Fibroblast of lung (primary cell): ENCODE results near the gene SBF2. TPM values are rescaled to one million over a fixed set of nuclear protein-coding genes. Genes with fewer than 3 reads are reported as not detected.

Source experiments
- DNase-seq, 2 donors: peaks; one replicate each; pipeline versions ENCODE4 v3.0.0 to v3.0.0-alpha.2; 2010; ENCODE audit warnings: low read depth in 2 of 2
- H2AFZ ChIP-seq: 2 replicates; pipeline ENCODE4 v1.5.1; 2012; ENCODE audit warnings: low read length, control low read depth, inconsistent platforms
- H3K27ac ChIP-seq: 2 replicates; pipeline ENCODE4 v1.5.1; 2011; ENCODE audit warnings: low read length, control low read depth; ENCODE audit not compliant: insufficient read depth
- H3K27me3 ChIP-seq: 2 replicates; pipeline ENCODE4 v1.5.1; 2011; ENCODE audit warnings: mild to moderate bottlenecking, low read length; ENCODE audit not compliant: control insufficient read depth, insufficient read depth
- H3K36me3 ChIP-seq: 2 replicates; pipeline ENCODE4 v1.5.1; 2011; ENCODE audit warnings: low read length; ENCODE audit not compliant: control insufficient read depth, insufficient read depth
- H3K4me1 ChIP-seq: 2 replicates; pipeline ENCODE4 v1.5.1; 2011; ENCODE audit warnings: low read length; ENCODE audit not compliant: control insufficient read depth, insufficient read depth; ENCODE audit errors: extremely low read depth
- H3K4me2 ChIP-seq: 2 replicates; pipeline ENCODE4 v1.5.1; 2011; ENCODE audit warnings: low read length, control low read depth; ENCODE audit not compliant: insufficient read depth; ENCODE audit errors: extremely low read depth
- H3K4me3 ChIP-seq, 4 experiments: fragments of 200-600 bp in 1 of 4; sonication (generic) in 1 of 4; replicated peaks in 1 of 4; 2 replicates each; pipeline ENCODE4 v1.5.1; 2011 to 2016; ENCODE audit warnings: low read length in 4 of 4, low read depth in 3 of 4, mild to moderate bottlenecking in 3 of 4, control low read depth in 2 of 4, inconsistent platforms in 1 of 4, mixed read lengths in 1 of 4; ENCODE audit not compliant: insufficient read depth in 1 of 4; ENCODE audit errors: control extremely low read depth in 1 of 4
- H3K79me2 ChIP-seq: 2 replicates; pipeline ENCODE4 v1.5.1; 2012; ENCODE audit warnings: mild to moderate bottlenecking, low read length, inconsistent platforms; ENCODE audit not compliant: control insufficient read depth, insufficient read depth
- H3K9ac ChIP-seq: 2 replicates; pipeline ENCODE4 v1.5.1; 2011; ENCODE audit warnings: mild to moderate bottlenecking, low read length, control low read depth; ENCODE audit not compliant: insufficient read depth
- H3K9me3 ChIP-seq: 2 replicates; pipeline ENCODE4 v1.5.1; 2012; ENCODE audit warnings: low read depth, low read length; ENCODE audit not compliant: control insufficient read depth, insufficient read depth
- H4K20me1 ChIP-seq: 2 replicates; pipeline ENCODE4 v1.5.1; 2011; ENCODE audit warnings: low read length; ENCODE audit not compliant: control insufficient read depth, insufficient read depth; ENCODE audit errors: extremely low read depth
- EZH2 ChIP-seq: IDR thresholded peaks from 2 replicates; pipeline ENCODE4 v1.5.1; 2012; ENCODE audit warnings: low read length, control low read depth, mild to moderate bottlenecking; ENCODE audit errors: missing control alignments
- polyA plus RNA-seq, 2 donors: library from polyadenylated mRNA; depleted of rRNA in 1 of 2; stranded (reverse) in 1 of 2; unstranded in 1 of 2; fragments of >200 nt; gene quantifications; 2 replicates each; pipeline ENCODE4 v1.2.1, GENCODE V29; 2011 to 2012; ENCODE audit warnings: missing spikeins in 1 of 2
- total RNA-seq: library from RNA; depleted of rRNA; stranded (reverse); fragments of >200 nt; gene quantifications from 2 replicates; pipeline ENCODE4 v1.2.1, GENCODE V29; 2014
- TF ChIP-seq, protein P1 (sequence below), 2 donors: IDR thresholded peaks in 1 of 2; conservative IDR thresholded peaks in 1 of 2; 1 replicate in 1 of 2; 2 replicates in 1 of 2; pipeline ENCODE4 v1.5.1; 2011 to 2012; ENCODE audit warnings: low read length in 2 of 2, control low read depth in 1 of 2, inconsistent platforms in 1 of 2, low read depth in 1 of 2, mild to moderate bottlenecking in 1 of 2

Gene SBF2
- total and polyA plus RNA-seq, 2 donors (not counting 1 experiment from before 2014, with no cell fraction given) = 69.4 to 95.9 TPM

DNA sequence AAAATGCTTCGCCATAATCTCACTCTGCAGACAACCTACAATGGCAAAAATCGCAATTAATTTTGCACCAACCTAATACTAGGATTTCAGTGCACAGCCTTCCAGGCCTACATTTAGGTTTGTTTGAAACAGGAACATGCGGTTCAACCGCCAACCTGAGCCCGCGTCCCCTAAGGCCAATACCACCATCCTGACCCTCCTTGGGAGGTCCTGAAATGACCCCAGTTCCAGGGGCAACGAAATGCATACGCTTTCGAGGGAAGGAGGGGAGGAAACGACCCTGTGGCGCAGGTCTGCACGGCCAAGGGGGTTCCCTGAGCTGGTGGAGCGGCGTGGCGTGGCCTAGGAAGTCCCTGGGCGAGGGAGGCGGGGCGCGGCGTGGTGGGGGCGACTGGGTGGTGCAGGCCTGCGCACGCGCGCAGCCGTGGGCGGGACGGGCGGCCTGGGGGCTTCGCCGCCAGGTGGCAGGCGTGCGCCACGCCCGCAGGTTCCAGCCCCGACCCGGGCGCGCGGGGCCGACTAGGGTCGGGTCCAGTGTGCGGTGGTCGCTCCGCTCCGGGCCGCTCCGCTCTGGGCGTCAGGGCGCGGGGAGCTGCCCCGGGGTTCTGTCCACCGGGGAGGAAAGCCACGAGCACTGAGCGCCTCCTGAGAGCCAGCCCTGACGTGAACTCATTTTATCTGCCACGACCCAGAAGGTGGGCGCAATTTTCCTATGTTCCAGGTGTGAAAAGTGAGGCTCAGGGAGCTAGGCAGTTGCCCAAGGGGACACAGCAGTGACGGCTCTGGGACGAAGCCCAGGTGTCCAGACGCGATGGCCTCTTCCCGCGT lies 536.0 kb downstream of the SBF2 start:
- no peaks in the 10 kb centered on the region for H3K27me3 ChIP-seq
- H4K20me1 ChIP-seq = no peaks in the 10 kb centered on the region
- H3K9me3 ChIP-seq = no peaks in the 10 kb centered on the region
- peak overlapping the region; percentile 92 for H3K27ac ChIP-seq
- TF ChIP-seq EZH2 = no peak
- TF ChIP-seq, protein P1, sequence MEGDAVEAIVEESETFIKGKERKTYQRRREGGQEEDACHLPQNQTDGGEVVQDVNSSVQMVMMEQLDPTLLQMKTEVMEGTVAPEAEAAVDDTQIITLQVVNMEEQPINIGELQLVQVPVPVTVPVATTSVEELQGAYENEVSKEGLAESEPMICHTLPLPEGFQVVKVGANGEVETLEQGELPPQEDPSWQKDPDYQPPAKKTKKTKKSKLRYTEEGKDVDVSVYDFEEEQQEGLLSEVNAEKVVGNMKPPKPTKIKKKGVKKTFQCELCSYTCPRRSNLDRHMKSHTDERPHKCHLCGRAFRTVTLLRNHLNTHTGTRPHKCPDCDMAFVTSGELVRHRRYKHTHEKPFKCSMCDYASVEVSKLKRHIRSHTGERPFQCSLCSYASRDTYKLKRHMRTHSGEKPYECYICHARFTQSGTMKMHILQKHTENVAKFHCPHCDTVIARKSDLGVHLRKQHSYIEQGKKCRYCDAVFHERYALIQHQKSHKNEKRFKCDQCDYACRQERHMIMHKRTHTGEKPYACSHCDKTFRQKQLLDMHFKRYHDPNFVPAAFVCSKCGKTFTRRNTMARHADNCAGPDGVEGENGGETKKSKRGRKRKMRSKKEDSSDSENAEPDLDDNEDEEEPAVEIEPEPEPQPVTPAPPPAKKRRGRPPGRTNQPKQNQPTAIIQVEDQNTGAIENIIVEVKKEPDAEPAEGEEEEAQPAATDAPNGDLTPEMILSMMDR (conservative IDR thresholded peaks at IDR 0.05 in 1 of 2, IDR thresholded peaks at IDR 0.05 in 1 of 2; ENCODE audit: low read depth in 1 of 2, low read length in 2 of 2) = peak in 1 of 2 donors; percentile 13
- H3K79me2 ChIP-seq = no peaks in the 10 kb centered on the region
- H3K36me3 ChIP-seq = no peaks in the 10 kb centered on the region
- peak overlapping the region; percentile 35 for H2AFZ ChIP-seq
- peak; percentile 67 to 73 for DNase-seq
- H3K4me3 ChIP-seq = peak overlapping the region; percentile 28 to 67 (median 44)
- peak overlapping the region; percentile 85 for H3K4me2 ChIP-seq
- peaks cover 49% of the 10 kb centered on the region for H3K4me1 ChIP-seq
- H3K9ac ChIP-seq = peak overlapping the region; percentile 78

DNA sequence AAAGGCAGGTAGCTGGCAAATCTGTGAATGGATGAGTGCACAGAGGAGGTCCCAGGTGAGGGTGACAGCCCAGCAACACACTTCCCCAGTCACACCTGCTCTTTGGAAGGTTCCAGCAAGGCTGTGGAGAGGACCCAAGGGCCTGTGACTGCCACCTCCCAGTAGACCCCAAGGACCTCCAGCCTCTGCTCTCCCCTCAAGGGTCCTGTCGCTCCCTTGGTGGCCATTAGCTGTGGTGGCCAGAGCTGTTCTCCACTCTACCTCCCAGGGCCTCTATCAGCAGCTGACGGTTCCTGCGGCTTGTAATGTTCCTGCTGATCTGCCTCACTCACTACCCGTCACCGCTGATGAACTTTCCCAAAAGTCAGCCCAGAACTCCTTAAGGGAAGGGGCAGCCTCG lies 537.1 kb downstream of the SBF2 start:
- DNase-seq = no peak
- Histone ChIP-seq H4K20me1 (no peaks in the 10 kb centered on the region), H3K4me1 (peaks cover 55% of the 10 kb centered on the region), H3K27ac (no peak overlapping the region), H3K4me2 (no peak overlapping the region), H3K9ac (no peak overlapping the region), H3K36me3 (peaks cover 4% of the 10 kb centered on the region), H3K4me3 (no peak overlapping the region), H3K27me3 (no peaks in the 10 kb centered on the region), H3K79me2 (no peaks in the 10 kb centered on the region), H3K9me3 (no peaks in the 10 kb centered on the region), H2AFZ (no peak overlapping the region)
- TF ChIP-seq EZH2 = no peak
- TF ChIP-seq, protein P1 (conservative IDR thresholded peaks at IDR 0.05 in 1 of 2, IDR thresholded peaks at IDR 0.05 in 1 of 2; ENCODE audit: low read depth in 1 of 2, low read length in 2 of 2) = no peak

GRCh38 chr11:9756461-9756860 lies 537.6 kb downstream of the SBF2 start:
- no peaks in the 10 kb centered on the region for H3K79me2 ChIP-seq
- H3K9me3 ChIP-seq = no peaks in the 10 kb centered on the region
- DNase-seq = no peak
- TF ChIP-seq, protein P1 (conservative IDR thresholded peaks at IDR 0.05 in 1 of 2, IDR thresholded peaks at IDR 0.05 in 1 of 2; ENCODE audit: low read depth in 1 of 2, low read length in 2 of 2) = no peak
- H3K27ac ChIP-seq = peak overlapping the region; percentile 55
- H3K27me3 ChIP-seq = no peaks in the 10 kb centered on the region
- peaks cover 4% of the 10 kb centered on the region for H3K36me3 ChIP-seq
- peaks cover 54% of the 10 kb centered on the region for H3K4me1 ChIP-seq
- no peak overlapping the region for H3K4me2 ChIP-seq
- H4K20me1 ChIP-seq = no peaks in the 10 kb centered on the region
- H2AFZ ChIP-seq = no peak overlapping the region
- H3K4me3 ChIP-seq = no peak overlapping the region
- no peak overlapping the region for H3K9ac ChIP-seq
